Measurements from ENCODE around the gene NOL3. TPM values are rescaled to one million over a fixed set of nuclear protein-coding genes. Genes with fewer than 3 reads are reported as not detected.
A peak's percentile ranks its signal among the peaks of the same experiment; 100 is the strongest.

NOL3 gene
- total and polyA plus RNA-seq, 9 of the 15 experiments (the other 6 are each of a cell fraction or from before 2014, with no cell fraction given), result 0.45 to 14.0 (median 5.4) TPM

DNA sequence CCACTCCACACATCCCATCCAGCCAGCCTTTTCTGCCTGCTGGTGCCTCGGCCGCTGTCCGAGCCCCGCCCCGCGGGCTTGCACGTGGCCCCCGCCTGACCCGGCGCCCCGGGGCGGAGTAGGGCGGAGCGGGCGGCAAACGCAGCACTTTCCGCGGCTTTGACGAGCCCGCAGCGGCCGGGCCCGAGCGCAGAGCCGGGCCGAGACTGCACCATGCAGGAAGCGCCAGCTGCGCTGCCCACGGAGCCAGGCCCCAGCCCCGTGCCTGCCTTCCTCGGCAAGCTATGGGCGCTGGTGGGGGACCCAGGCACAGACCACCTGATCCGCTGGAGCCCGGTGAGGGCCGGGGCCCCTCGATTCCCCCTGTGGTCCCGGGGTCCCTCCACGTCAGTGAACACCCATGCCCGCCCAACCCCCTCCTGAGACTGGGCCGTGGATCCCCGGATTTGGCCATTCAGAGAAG lies 5.7 kb upstream of the NOL3 start, which contains the start of gene HSF4 (continued):
- TF ChIP-seq, protein P1, sequence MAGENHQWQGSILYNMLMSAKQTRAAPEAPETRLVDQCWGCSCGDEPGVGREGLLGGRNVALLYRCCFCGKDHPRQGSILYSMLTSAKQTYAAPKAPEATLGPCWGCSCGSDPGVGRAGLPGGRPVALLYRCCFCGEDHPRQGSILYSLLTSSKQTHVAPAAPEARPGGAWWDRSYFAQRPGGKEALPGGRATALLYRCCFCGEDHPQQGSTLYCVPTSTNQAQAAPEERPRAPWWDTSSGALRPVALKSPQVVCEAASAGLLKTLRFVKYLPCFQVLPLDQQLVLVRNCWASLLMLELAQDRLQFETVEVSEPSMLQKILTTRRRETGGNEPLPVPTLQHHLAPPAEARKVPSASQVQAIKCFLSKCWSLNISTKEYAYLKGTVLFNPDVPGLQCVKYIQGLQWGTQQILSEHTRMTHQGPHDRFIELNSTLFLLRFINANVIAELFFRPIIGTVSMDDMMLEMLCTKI (IDR thresholded peaks at IDR 0.05; ENCODE audit: partially characterized antibody), result no peak
- TF ChIP-seq RBBP5 (IDR thresholded peaks at IDR 0.05; ENCODE audit: borderline replicate concordance, insufficient read depth, low read length, poor library complexity, severe bottlenecking) (peak; percentile 59), SOX6 (IDR thresholded peaks at IDR 0.05) (peak; percentile 52; the same call in 1 of the 2 replicates), CEBPZ (IDR thresholded peaks at IDR 0.05; ENCODE audit: borderline replicate concordance, low read depth, low read length) (no peak), ZNF263 (CRISPR knock-in tag; IDR thresholded peaks at IDR 0.05; ENCODE audit: borderline replicate concordance) (no peak), RFX1 (IDR thresholded peaks at IDR 0.05) (no peak), IRF1 (CRISPR knock-in tag; IDR thresholded peaks at IDR 0.05; ENCODE audit: borderline replicate concordance) (no peak), ERF (CRISPR knock-in tag; IDR thresholded peaks at IDR 0.05) (no peak), TAF9B (IDR thresholded peaks at IDR 0.05; ENCODE audit: partially characterized antibody) (no peak), RUNX1 (IDR thresholded peaks at IDR 0.05; ENCODE audit: low read depth) (no peak), ELF1 (tag; IDR thresholded peaks at IDR 0.05) (no peak), PCBP1 (IDR thresholded peaks at IDR 0.05; ENCODE audit: low read depth, low read length, poor library complexity, severe bottlenecking) (peak; percentile 46), HSF4 (CRISPR knock-in tag; IDR thresholded peaks at IDR 0.05; ENCODE audit: borderline replicate concordance) (no peak)
- TF ChIP-seq, protein P2, sequence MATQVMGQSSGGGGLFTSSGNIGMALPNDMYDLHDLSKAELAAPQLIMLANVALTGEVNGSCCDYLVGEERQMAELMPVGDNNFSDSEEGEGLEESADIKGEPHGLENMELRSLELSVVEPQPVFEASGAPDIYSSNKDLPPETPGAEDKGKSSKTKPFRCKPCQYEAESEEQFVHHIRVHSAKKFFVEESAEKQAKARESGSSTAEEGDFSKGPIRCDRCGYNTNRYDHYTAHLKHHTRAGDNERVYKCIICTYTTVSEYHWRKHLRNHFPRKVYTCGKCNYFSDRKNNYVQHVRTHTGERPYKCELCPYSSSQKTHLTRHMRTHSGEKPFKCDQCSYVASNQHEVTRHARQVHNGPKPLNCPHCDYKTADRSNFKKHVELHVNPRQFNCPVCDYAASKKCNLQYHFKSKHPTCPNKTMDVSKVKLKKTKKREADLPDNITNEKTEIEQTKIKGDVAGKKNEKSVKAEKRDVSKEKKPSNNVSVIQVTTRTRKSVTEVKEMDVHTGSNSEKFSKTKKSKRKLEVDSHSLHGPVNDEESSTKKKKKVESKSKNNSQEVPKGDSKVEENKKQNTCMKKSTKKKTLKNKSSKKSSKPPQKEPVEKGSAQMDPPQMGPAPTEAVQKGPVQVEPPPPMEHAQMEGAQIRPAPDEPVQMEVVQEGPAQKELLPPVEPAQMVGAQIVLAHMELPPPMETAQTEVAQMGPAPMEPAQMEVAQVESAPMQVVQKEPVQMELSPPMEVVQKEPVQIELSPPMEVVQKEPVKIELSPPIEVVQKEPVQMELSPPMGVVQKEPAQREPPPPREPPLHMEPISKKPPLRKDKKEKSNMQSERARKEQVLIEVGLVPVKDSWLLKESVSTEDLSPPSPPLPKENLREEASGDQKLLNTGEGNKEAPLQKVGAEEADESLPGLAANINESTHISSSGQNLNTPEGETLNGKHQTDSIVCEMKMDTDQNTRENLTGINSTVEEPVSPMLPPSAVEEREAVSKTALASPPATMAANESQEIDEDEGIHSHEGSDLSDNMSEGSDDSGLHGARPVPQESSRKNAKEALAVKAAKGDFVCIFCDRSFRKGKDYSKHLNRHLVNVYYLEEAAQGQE (IDR thresholded peaks at IDR 0.05; ENCODE audit: borderline replicate concordance), result peak; percentile 79
- TF ChIP-seq, protein P2 (CRISPR knock-in tag; IDR thresholded peaks at IDR 0.05; ENCODE audit: low read depth), result 0 out of 2 replicates have a peak, but pooled peaks have one; percentile 27
